Non-pigmented ciliary epithelial cell (primary cell): ENCODE data around the gene EIF6.

ENCODE experiments used
- DNase-seq: peaks from one replicate; pipeline ENCODE4 v3.0.0-alpha.2; 2010; ENCODE audit warnings: low read depth

The EIF6 gene

GRCh38 chr20:35293303-35294292 is 9.0 kb upstream of the EIF6 start:
- no peak for DNase-seq

GRCh38 chr20:35292504-35293285 is 8.1 kb upstream of the EIF6 start:
- DNase-seq = no peak

DNA sequence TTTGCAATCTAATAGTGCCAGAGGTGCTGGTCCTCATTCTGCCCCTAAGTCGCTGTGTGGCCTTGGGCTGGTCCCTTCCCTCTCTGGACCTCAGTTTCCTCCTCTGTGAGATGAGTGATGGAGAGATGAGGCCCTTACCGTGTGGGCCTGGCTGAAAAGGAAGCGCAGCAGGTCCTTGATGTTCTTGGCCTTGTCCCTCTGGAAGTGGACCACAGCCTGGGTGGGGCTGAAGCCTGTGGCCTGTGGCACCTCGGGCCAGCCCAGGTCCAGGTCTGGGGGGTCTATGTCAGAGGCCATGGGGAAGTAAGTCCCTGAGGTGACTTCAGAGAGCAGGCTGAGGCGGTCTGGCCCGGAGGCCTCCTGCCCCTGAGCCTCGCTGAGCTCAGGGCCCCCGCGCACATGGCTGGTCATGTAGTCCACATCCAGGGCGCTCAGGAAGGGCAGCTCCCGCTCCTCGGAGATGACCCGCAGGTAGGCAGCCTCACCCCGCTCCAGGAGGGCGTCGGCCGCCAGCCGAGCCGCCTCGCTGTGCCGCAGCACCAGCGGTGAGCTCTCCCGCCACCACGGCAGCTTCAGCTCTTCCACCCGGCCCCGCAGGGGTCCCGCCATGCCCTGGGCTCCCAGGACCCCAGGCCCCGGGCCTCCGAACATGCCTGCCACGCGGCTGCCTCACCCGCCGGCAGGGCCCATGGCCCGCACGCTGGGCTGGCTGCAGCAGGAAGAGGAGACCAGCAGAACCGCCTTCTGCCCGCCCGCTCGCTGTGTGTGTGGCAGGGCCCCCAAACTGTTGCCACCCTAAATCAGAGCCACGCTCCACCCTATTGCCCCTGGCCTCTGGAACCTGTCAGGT is 7.3 kb upstream of the EIF6 start, which contains the start of gene FAM83C:
Gene FAM83C (minus strand): TSS at position 772 of the 850 bp plus-strand sequence. CDS start 121 bp downstream, at position 651.
- no peak for DNase-seq

- DNase-seq = no peak
Measured at GRCh38 chr20:35290887-35291417, 6.4 kb upstream of the EIF6 start.

GRCh38 chr20:35290186-35290886 is 5.8 kb upstream of the EIF6 start:
- no peak for DNase-seq

GRCh38 chr20:35288325-35289060 is 3.9 kb upstream of the EIF6 start:
- DNase-seq = no peak

GRCh38 chr20:35287509-35288324 is 3.1 kb upstream of the EIF6 start:
- no peak for DNase-seq

- DNase-seq = no peak
Measured at GRCh38 chr20:35286899-35287508, 2.4 kb upstream of the EIF6 start.

GRCh38 chr20:35286077-35286898 is 1.7 kb upstream of the EIF6 start:
- no peak for DNase-seq

DNA sequence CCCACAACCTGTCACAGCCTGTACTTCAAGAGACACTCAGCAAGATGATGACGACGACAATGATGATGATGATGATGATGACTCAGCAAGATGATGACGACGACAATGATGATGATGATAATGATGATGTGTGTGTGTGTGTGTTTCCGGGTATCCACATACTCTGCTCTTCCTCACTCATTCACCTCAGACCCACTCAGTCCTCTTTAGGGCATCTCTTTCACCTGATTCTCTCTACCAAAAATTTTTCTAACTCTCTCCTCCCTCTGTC is 1.2 kb upstream of the EIF6 start:
- no peak for DNase-seq

- DNase-seq = no peak
Measured at GRCh38 chr20:35284992-35285805, 627 bp upstream of the EIF6 start.

- no peak for DNase-seq
Measured at GRCh38 chr20:35283441-35284266, 918 bp downstream of the EIF6 start.

GRCh38 chr20:35281506-35282101 is 3.0 kb downstream of the EIF6 start:
- no peak for DNase-seq

DNA sequence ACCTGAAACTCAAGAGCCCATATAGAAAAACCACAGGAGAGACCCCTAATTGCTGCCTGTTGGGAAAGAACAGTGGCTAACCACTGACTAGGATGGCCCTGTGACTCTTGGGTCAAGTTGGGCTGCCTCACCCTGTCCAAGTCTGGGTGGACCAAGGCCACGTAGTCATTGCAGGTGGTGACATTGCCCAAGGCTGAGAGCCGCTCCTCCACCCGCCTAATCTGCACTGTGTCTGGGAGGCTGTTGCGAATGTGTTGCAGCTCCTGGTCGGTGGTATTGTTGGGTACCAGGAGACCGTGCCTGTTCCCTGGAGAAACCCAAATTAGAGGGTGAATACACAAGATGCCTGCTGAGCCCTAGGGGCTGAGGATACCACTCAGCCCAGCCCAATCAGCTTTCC is 4.0 kb downstream of the EIF6 start:
- no peak for DNase-seq

DNA sequence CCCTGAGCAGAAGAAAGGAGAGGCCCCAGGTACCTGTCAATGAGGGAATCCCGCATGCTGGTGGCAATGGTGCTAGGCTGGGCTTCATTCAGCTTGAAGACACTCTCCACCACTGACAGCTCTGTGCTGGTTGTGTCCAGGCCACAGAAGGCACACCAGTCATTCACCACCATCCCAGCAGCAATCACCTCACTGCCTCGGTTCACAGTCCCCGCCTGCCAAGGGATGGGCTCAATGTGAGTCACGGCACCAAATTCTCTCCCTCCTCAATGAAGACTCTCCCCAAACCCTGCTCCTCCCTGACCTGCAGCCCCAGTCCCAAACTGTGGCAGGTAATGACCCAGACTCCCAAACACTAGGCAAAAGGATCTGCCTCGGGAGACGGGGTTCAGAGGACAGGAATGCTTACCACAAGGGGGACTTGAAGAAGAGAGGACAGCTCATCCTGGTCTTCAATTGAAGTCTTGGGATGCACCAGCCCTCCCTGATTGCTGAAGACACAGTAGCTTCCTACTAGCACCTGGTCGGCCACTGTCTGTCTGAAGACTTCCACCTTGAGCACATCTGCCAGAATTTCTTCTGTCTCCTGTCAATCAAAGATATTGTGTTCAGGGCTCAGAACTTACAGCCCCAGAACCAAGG is 4.9 kb downstream of the EIF6 start:
- DNase-seq = no peak

GRCh38 chr20:35279040-35279439 is 5.5 kb downstream of the EIF6 start:
- DNase-seq = no peak
